Lung (tissue), 12 donors: ENCODE measurements around the gene CDC42EP4. TPM values are rescaled to one million over a fixed set of nuclear protein-coding genes. Genes with fewer than 3 reads are reported as not detected.

Experiments used
- ATAC-seq: fragments of 200-7000 bp; cut with Tn5 transposase; one replicate; pipeline ENCODE4 v1.9.1; 2020; ENCODE audit warnings: moderate number of reproducible peaks; ENCODE audit not compliant: insufficient read depth, low FRiP score
- DNase-seq, 3 donors: peaks; one replicate each; pipeline ENCODE4 v3.0.0-alpha.2; 2013 to 2017
- H3K27ac ChIP-seq, 2 donors: one replicate each; pipeline ENCODE4 v1.5.1; 2013; ENCODE audit warnings: mild to moderate bottlenecking in 2 of 2, moderate library complexity in 2 of 2, control low read depth in 1 of 2, inconsistent platforms in 1 of 2, low read depth in 1 of 2, low read length in 1 of 2
- H3K27me3 ChIP-seq, 3 donors: one replicate each; pipeline ENCODE4 v1.5.1; 2013; ENCODE audit warnings: low read length in 2 of 3; ENCODE audit not compliant: control insufficient read depth in 3 of 3, insufficient read depth in 3 of 3
- H3K36me3 ChIP-seq, 4 donors: one replicate each; pipeline ENCODE4 v1.5.1; 2013; ENCODE audit warnings: low read length in 4 of 4, mild to moderate bottlenecking in 1 of 4, moderate library complexity in 1 of 4; ENCODE audit not compliant: control insufficient read depth in 4 of 4, insufficient read depth in 4 of 4
- H3K4me1 ChIP-seq, 5 donors: one replicate each; pipeline ENCODE4 v1.5.1; 2013; ENCODE audit warnings: low read length in 5 of 5, mild to moderate bottlenecking in 2 of 5, moderate library complexity in 1 of 5; ENCODE audit not compliant: control insufficient read depth in 5 of 5, insufficient read depth in 5 of 5
- H3K4me3 ChIP-seq: one replicate; pipeline ENCODE4 v1.5.1; 2013; ENCODE audit warnings: mild to moderate bottlenecking, control low read depth, moderate library complexity
- H3K9ac ChIP-seq, 2 donors: one replicate each; pipeline ENCODE4 v1.5.1; 2013; ENCODE audit warnings: low read length in 2 of 2, control low read depth in 1 of 2; ENCODE audit not compliant: insufficient read depth in 1 of 2
- H3K9me3 ChIP-seq, 4 donors: one replicate each; pipeline ENCODE4 v1.5.1; 2013; ENCODE audit warnings: low read length in 3 of 4, mild to moderate bottlenecking in 1 of 4, moderate library complexity in 1 of 4; ENCODE audit not compliant: control insufficient read depth in 4 of 4, insufficient read depth in 3 of 4
- WGBS, 2 donors: extraction: QIAGEN DNeasy Blood & Tissue Kit; methylation state at CpG; one replicate each; pipeline ENCODE4 v1.1.7; 2013; 5-methylcytosine and 5-hydroxymethylcytosine counted together
- polyA plus RNA-seq, 2 donors: library from polyadenylated mRNA; stranded (reverse); fragments of 200-250 nt; gene quantifications; one replicate each; pipeline ENCODE4 v1.2.1, GENCODE V29; 2013
- total RNA-seq, 2 donors: library from RNA; depleted of rRNA in 1 of 2; stranded (reverse); fragments of >200 nt in 1 of 2; gene quantifications; one replicate each; pipeline ENCODE4 v1.2.1, GENCODE V29; 2014 to 2021
- TF ChIP-seq, protein P1 (sequence below): IDR thresholded peaks from 2 replicates; pipeline ENCODE4 v1.5.1; 2012; ENCODE audit warnings: mild to moderate bottlenecking; ENCODE audit errors: control extremely low read depth, extremely low read depth
- donor health status: control.
- donor health status: control.
- donor health status: Bipolar disorder and iron deficiency.
- donor health status: healthy.
- donor health status: DM: yes; HTN: yes; CAD: no.

The CDC42EP4 gene
- total and polyA plus RNA-seq, 4 donors: 18.6 to 56.2 (median 52.1) TPM

DNA sequence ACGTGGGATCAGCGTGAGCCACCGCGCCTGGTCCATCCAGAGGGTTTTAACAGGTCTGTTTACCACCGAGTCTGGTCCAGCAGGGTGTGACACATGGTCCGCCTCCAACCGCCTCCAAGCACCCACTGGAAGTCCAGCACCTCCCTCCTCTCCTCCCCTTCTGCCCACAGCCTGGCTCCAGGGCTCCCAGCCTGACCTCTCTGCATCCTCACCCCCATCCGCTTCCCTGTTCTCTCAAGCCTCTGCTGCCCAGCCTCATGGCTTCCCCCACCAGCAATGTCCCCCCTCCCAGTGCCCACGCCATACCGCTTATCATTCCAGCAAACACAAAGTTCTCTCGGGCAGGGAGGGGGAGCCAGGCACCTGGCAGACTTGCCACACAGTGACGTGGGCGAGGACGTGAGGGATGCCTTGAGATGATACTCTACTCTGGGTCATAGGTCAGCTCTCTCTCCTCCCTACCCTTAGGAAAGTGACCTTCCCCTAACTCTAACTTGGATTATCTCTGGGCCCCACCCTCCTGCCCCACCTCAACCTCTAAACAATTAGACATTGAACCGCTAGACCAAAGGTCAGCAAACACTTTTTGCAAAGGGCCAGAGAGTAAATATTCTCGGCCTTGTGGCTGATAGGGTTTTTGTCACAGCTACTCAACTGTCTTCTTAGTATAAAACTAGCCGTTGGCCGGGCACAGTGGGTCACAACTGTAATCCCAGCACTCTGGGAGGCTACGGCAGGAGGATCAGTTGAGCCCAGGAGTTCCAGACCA is 23.1 kb downstream of the CDC42EP4 start:
- Histone ChIP-seq H3K9me3 (no peaks in the 10 kb centered on the region), H3K27ac (peak overlapping the region; percentile 62 to 75), H3K9ac (no peak overlapping the region), H3K4me1 (peaks cover 26 to 70% (median 46%) of the 10 kb centered on the region in 5 donors), H3K36me3 (peaks cover 7 to 41% (median 21%) of the 10 kb centered on the region in 4 donors), H3K27me3 (no peaks in the 10 kb centered on the region), H3K4me3 (no peak overlapping the region)
- ATAC-seq (peak; percentile 42), DNase-seq (no peak)
- TF ChIP-seq, protein P1, sequence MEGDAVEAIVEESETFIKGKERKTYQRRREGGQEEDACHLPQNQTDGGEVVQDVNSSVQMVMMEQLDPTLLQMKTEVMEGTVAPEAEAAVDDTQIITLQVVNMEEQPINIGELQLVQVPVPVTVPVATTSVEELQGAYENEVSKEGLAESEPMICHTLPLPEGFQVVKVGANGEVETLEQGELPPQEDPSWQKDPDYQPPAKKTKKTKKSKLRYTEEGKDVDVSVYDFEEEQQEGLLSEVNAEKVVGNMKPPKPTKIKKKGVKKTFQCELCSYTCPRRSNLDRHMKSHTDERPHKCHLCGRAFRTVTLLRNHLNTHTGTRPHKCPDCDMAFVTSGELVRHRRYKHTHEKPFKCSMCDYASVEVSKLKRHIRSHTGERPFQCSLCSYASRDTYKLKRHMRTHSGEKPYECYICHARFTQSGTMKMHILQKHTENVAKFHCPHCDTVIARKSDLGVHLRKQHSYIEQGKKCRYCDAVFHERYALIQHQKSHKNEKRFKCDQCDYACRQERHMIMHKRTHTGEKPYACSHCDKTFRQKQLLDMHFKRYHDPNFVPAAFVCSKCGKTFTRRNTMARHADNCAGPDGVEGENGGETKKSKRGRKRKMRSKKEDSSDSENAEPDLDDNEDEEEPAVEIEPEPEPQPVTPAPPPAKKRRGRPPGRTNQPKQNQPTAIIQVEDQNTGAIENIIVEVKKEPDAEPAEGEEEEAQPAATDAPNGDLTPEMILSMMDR: no peak
- WGBS, 2 donors: 51 to 70% methylated on average over 19 of the region's 19 CpGs

DNA sequence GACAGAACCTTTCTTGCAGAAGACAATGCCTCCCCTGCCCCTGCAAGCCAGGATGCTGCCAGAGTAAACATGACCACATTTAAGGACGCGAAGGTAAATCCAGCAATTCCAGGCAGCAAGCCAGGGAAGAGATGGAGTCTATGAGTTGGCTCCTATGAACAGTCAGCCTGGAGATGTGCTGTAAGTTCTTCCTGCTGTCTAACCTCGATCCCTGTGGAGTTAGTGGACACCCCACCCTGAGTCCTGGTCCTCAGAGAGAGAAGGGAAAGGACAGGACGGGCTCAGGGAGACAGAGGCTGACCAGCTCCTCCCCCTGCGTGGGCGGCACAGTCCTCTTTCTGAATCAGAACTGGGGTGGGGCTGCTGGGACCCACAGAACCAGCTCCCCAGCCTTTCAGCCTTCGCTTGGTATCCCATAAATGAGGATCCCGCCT is 24.9 kb downstream of the CDC42EP4 start:
- peaks cover 13 to 54% (median 34%) of the 10 kb centered on the region in 5 donors for H3K4me1 ChIP-seq
- H3K4me3 ChIP-seq: no peak overlapping the region
- peak overlapping the region in 1 of 2 donors; percentile 17 for H3K27ac ChIP-seq
- no peak overlapping the region for H3K9ac ChIP-seq
- no peaks in the 10 kb centered on the region for H3K9me3 ChIP-seq
- WGBS, 2 donors: 72 to 85% methylated on average over 8 of the region's 8 CpGs
- peaks cover 7 to 39% (median 24%) of the 10 kb centered on the region in 4 donors for H3K36me3 ChIP-seq
- no peaks in the 10 kb centered on the region for H3K27me3 ChIP-seq
- DNase-seq: no peak
- TF ChIP-seq, protein P1: no peak
- no peak for ATAC-seq

DNA sequence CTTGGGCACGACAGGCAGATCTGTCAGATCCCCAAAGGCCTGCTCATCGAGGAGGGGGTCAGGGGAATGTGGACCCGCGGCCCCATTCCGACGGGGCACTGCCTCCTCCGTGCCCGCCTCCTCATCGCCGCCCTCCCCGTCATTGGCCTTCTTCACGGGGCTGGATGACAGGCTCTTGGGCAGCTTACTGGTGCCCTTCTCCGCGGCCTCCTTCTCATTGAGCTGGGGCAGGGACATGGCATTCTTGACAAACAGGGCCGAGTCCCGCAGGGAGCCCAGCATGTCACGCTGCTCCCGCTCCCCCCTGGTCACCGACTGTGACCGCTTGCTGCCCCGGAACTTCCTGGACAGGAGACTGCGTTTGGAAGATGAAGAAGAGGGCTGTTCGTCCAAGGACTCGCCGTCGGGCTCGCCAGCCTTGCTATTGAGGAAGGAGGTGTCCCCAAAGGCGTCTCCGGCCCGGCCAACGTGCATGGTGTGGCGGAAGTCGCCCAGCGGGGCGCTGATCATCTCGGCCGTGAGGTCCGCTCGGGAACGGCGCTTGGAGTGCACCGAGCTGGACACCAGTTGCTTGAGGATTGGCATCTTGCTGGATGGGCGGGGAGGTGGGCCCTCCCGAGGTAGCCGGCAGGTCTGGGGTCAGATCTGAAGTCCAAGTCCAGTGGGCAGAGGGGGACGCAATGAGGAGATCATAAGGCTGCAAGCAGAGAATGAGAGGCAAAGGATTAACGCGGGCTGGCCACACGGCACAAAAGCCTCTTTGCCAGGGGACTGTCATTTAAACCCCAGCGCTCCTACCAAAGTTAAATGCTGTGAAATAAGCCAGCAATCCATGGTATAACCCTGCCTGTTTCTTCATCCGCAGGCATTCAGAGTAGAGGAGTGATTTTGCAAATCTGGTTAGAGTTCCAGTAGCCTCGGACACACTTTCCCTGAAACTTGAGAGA is 25.6 kb downstream of the CDC42EP4 start:
- ATAC-seq (no peak), DNase-seq (no peak)
- peaks cover 8 to 47% (median 27%) of the 10 kb centered on the region in 5 donors for H3K4me1 ChIP-seq
- H3K9ac ChIP-seq: no peak overlapping the region
- WGBS, 2 donors: 89 to 94% methylated on average over 52 of the region's 52 CpGs
- no peaks in the 10 kb centered on the region for H3K9me3 ChIP-seq
- TF ChIP-seq, protein P1: no peak
- peaks cover 7 to 39% (median 25%) of the 10 kb centered on the region in 4 donors for H3K36me3 ChIP-seq
- no peak overlapping the region for H3K4me3 ChIP-seq
- H3K27me3 ChIP-seq: no peaks in the 10 kb centered on the region
- H3K27ac ChIP-seq: no peak overlapping the region
